ENCODE results near the gene PLA2G4D.

GRCh38 chr15:42107473-42107872, 13.1 kb upstream of the PLA2G4D start:
- no peak for TF ChIP-seq CTCF (IDR thresholded peaks at IDR 0.05; ENCODE audit: insufficient read depth, low read length, poor library complexity, severe bottlenecking)
- no peak for TF ChIP-seq EZH2phosphoT487 (conservative IDR thresholded peaks at IDR 0.05; ENCODE audit: low read length)
